Stimulated activated CD8-positive, alpha-beta memory T cell treated with anti-CD3 and anti-CD28 coated beads, Interleukin-12 subunit alpha, Interleukin-12 subunit beta, amount 100 ng/mL, for 4 hours (primary cell): ENCODE results near the gene LRRN3.
"Not testable (repeated sequence)": the region's sequence is repeated elsewhere in the genome, so short reads cannot be mapped to it uniquely, and the experiment has no call there.

Experiments used
- DNase-seq: peaks from one replicate; pipeline ENCODE4 v3.0.0-alpha.2; 2020; ENCODE audit warnings: low read depth

Gene LRRN3

DNA sequence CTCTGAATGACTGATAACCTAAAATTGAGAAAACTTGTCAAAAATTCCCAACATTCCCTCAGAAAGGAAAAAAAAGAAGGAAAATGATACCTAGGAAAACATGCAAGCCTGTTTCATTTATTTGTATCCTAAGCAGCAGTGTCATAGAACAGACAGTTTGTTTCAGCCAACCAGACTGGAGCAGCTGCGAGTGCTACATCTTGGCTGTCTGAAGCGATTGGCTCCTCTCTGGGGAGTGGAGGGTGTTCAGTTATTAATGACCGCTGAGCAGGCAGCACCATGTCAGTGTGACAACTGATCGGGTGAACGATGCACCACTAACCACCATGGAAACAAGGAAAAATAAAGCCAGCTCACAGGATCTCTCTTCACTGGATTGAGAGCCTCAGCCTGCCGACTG is at the start of gene LRRN3:
Gene LRRN3 (plus strand): TSS at position 282 of the 400 bp plus-strand sequence. CDS start 31,646 bp downstream, outside the sequence.
- no peak for DNase-seq

DNA sequence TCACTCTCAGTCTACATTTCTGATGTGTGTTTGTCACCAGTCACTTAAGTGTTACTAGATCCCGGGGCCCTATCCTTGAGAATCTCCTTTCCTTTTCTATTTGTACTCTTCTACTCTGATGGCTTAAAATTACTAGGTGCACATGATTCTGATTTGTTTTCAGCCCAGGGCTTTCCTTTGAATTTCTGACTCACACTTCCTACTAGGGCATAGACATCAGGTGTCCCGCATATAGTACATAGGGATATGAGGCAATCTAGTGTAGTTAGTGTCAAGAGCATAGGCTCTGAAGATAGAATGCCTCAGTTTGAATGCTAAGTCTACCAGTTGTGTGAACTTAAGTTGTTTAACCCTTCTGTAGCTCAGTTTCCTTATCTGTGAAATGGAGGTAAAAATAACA is 49.4 kb upstream of the LRRN3 start:
- no peak for DNase-seq

DNA sequence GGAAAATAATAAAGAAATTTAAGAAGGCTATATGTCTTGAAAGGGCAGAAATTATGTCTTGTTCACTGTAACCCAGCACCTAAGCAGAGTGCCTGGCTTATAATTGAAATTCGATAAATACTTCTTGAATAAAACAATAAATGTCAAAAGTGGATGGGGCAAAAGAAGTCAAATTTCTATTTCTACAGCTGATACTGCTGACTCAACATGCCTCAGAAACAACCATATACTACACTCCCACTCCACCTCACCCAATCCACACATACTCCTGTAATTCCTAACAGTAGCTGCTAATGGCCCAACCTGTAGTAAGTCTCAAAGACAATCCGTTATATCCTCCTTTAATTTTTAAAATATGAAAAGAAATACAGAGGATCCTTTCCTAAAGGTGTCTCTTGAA is 48.1 kb upstream of the LRRN3 start:
- DNase-seq, result no peak

DNA sequence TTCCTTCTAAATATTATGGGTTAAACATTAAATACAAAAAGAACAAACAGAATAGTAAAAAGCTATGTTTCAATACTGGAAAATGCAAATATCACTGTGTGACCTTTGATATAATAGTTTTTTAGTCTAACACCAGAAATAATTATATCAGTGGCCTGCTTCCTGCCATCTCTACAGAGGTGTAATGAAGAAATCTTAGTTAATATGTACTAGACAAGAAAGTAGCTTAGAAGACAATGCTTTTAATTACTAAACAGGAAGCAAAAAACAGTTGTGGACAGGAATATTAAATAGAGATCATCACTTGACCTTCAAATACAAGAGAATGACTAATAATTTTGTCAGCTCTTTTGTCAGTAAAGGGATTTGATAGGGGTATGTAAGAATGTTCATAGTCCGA is 47.4 kb upstream of the LRRN3 start:
- DNase-seq, result no peak

DNA sequence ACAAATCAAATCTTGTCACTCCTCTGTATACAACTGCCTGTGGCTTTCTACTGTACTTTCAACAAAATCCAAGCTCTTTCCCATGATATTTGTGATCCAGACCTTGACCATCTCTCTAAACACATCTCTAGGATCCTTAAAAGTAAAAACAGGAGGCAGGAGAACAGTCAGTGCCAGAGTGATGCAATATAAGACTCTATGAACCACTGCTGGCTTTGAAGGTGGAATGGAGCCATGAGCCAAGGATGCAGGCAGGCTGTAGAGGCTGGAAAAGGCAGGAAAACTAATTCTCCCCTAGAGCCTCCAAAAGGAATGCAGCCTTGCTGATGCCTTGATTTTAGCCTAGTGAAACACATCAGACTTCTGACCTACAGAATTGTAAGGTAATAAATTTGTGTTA is 45.5 kb upstream of the LRRN3 start:
- DNase-seq, result no peak

DNA sequence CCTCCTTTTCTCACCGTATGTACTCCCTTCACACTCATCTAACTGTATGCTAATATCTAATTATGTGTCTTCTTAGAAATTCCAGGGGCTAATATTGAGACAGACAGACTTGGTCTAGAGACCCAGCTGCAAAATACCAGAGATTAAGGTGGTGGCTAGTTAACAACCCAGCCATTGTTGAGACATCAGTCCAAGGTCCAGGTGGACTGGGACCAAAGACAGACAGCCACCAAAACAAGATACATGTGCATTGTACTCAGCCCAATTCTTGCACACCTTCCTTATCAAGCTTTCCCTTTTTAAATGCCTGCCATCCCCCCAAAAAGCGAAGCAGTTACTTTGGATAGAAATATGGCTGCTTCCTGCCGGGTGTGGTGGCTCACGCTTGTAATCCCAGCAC is 43.3 kb upstream of the LRRN3 start:
- DNase-seq, result no peak

DNA sequence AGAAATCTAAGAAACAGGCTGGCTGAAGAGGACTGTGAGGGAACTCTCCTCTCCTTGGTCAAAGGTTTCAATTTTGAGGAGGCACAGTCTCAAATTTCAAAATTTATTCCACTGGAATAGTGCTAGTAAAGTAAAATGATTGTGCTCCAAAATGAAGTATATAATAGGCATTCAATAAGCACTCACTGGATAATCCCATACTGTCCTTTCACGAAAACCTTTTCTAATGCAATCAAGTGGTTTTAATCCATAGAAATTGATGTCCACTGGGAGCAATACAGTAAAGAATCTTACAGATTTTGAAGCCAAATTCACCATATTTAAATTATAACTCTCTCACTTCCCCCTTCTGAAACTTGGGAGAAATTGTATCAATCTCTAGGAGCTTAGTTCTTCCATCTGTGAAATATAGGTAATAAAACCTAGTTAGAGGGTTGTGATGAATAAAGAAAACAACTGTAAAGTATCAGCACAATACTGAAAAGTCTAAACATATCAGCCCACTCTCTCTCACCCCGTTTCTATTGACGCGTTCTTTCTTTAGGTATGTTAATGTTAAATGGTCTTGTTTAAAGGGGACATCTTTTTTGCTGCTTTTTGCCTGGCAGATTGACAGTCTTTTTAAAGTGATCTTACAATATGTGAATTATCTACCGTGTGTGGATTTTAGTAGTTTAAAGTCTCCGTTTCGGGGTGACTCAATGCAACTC is 40.8 kb upstream of the LRRN3 start:
- no peak for DNase-seq

DNA sequence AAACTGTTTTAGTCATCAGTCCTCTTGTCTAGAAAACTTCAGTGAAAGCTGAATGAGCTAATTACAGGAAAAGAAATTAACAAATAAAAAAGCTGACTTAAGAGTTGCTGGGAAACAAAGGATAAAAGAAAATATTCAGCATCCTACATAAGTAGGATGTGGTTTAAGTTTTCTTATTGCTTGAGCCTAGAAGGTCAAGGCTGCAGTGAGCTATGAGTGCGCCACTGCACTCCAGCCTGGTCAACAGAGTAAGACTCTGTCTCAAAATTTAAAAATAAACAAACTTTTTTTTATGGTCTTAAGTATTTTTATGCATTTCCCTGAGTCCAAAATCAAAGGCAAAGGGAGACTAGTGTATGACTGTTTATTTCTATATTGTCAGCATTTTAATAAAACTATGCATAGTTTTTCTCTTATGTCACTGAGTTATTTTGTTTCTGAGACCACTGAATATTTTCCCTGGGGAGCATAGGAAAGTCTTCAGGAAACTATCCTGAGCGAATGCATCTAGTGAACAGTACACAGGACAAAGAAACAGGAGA is 40.0 kb upstream of the LRRN3 start:
- no peak for DNase-seq

DNA sequence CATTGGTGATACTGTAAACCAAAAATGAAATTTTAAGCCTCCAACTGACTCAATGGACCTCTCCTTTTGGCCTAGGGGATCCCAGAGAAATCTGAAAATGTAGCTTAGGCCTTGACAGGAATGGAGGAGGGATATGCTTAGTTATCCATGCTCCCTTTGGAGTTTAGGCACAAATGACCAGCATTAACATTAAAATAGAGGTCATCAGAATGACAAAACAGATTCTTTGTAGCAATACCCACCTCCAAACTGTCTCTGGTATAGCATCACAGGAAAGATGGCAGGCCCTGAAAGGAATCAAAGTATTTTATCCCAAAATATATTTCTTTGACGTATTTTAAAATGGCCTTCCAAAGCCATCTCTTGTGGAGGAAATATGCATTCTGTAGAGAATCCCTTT is 39.1 kb upstream of the LRRN3 start:
- no peak for DNase-seq

DNA sequence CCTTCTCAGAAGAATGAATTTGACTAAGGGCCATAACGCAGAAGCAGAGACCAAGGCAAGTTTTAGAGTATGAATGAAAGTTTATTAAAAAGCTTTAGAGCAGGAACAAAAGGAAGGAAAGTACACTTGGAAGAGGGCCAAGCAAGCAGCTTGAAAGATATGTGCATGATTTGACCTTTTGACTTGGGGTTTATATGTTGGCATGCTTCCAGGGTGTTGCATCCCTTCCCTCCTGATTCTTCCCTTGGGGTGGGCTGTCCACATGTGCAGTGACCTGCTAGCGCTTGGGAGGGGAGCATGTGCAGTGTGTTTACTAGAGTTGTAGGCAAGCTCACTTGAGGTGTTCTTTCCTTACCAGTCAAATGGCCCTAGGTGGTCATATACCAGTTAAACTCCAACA is 37.9 kb upstream of the LRRN3 start:
- no peak for DNase-seq

DNA sequence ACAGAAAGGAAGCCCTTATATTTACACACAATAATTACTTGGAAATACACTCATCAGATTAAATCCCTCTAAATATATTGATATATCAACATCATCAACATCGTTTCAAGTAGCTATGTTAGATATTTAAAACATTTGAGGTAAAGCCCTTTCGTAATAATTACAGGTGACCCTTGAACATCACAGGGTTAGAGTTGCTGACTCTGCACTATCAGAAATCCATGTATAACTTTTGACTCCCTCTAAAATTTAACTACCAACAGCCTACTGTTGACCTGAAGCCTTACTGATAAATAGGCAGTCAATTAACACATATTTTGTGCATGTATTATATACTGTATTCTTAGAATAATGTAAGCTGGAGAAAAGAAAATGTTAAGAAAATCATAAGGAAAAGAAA is 34.6 kb upstream of the LRRN3 start:
- no peak for DNase-seq

DNA sequence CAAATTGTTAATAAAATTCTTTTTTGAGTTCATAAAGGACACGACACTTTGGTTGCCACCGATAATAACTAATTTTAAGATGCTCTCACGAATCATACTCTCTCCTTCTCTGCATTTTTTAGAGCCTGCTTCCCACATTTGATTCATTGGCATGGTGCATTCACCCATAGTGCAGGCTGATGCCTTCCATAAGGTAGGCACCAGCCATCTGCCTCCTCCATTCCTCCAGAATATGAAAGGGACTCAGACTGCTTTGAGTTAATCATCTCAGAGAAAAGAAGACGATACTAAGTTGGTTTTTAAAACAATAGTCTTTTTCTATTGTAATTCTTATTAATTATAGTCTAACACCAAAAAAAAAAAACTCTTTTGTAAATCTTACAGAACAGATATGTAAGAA is 33.9 kb upstream of the LRRN3 start:
- DNase-seq, result no peak

DNA sequence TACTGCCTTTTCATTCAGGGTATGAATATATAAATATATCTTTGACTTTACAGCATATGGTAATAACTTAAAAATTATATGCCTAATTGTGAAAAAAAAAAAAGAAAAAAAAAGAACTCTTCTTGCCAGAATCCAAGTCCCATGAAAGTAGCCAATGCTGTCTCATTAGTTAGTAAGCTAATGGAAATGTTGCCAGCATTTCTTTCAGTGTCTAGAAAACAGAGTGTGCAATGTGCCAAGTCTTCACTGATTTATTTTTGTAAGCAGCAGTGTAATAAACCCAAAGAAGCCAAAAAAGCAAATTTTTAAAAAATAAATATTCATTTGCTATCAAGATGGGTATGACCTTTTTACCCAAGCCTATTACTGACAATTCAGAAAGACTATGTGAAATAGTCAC is 31.1 kb upstream of the LRRN3 start:
- DNase-seq, result no peak

DNA sequence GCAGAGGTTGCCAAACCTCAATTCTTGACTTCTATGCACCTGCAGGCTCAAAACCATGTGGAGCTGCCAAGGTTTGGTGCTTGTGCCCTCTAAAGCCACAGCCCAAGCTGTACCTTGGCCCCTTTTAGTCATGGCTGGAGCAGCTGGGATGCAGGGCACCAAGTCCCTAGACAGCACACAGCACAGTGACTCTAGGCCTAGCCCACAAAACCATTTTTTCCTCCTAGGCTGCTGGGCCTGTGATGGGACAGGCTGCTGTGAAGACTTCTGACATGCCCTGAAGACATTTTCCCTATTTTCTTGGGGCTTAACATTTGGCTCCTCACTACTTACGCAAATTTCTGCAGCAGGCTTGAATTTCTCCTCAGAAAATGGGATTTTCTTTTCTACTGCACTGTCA is 27.8 kb upstream of the LRRN3 start:
- DNase-seq, result no peak

DNA sequence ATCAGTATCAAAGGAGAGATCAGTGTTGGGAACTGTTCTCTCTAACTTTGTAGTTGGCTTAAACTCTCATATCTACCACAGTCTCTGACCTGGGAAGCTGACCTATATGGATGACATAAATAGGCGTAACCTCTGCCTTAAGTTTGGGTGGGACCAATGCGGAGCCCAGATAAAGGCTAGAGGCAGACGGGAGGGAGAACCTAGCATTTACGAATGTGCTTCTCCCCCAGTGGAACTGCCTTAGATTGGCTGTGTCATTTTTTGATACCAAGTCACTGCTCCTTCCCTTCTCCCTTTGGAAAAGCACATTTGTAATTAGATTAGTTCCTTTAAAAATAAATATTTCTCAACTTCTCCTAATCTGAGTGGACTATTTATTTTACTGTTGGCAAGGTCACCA is 23.7 kb upstream of the LRRN3 start:
- no peak for DNase-seq

DNA sequence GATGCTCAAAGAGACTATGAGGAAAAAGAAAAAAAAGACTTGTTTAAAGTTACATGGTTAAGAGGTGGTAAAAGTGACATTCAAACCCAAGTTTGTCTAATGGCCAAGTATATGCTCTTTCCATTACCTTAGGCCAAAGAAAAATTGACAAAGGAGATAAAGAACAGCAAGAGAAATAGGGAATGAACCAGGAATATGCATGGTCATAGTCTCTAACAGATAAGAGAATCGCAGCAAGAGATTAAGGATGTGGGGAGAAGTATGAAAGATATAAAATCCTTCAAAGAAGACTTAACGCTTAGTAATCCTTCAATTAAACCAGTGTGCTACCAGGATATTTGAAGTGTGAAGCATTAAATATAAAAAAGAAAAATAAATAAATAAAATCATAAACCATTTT is 23.2 kb upstream of the LRRN3 start:
- no peak for DNase-seq

DNA sequence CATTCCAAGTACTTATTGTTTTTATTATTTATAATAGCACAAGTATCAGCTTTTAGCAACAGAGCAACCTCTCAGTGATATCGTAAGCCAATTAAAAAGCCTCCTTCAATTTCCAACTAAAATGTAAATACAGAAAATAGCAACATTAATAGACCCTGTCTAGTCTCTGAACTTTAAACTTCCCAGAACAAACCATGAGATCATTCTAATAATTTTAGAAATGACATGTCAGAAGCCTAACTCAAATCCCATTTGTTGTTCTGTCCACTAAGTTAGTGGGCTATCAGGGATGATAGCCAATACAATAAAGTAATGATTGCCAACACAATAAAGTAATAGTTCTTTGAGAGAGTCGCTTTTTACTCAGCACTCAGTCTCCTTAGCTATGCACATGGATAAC is 22.3 kb upstream of the LRRN3 start:
- DNase-seq, result no peak

DNA sequence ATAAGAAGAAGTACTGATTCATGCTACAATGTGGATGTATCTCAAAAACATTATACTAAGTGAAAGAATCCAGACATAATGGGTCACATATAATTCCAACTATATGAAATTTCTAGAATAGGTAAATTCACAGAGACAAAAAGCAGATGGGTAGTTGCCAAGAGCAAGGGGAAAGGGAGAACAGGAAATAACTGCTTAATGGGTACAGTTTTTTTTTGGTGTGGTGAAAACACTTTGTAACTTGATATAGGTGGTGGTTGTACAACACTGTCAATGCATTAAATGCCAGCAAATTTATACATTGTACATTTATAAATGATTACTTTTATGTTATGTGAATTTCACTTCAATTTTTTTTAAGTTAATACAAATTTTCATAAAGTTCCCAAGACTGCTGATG is 19.4 kb upstream of the LRRN3 start:
- no peak for DNase-seq

DNA sequence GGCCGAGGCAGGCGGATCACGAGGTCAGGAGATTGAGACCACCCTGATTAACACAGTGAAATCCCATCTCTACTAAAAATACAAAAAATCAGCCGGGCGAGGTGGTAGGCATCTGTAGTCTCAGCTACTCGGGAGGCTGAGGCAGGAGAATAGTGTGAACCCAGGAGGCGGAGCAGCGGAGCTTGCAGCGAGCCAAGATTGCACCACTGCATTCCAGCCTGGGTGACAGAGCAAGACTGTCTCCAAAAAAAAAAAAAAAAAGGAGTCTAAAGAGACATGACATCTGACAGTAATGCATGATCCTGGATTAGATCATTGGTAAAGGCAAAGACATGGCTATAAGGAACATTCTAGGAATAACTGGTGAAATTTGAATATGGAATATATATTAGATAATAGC is 18.3 kb upstream of the LRRN3 start:
- not testable (repeated sequence) for DNase-seq

DNA sequence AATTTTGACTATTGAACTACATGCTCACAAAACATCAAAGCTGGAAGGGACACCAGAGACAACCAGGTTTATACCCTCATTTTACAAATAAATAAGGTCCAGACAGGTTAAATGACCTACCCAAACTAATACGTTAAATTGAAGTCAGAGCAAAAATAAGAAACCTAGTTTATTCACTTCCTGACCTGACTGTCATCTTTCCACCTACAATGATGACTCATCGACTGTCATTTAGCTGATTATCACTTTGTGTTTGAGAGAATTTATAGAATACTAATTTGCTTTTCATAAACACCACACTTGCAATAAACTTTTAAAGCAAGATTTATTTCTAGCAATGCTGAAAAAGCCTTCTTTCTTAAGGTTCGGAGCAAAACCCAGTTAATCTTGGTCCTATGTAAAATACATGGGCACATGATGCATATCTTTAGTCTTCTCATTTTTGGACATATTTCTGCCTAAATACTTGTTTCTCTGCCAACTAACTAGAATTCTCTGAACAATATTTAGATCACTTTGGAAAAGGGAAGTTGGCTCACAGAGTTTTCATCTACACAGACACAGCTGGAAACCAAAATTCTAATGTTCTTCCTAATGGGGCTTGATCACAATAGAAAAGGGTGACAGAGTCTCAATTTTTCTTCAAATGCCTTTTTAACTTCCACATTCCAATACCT is 16.7 kb upstream of the LRRN3 start:
- DNase-seq, result no peak

DNA sequence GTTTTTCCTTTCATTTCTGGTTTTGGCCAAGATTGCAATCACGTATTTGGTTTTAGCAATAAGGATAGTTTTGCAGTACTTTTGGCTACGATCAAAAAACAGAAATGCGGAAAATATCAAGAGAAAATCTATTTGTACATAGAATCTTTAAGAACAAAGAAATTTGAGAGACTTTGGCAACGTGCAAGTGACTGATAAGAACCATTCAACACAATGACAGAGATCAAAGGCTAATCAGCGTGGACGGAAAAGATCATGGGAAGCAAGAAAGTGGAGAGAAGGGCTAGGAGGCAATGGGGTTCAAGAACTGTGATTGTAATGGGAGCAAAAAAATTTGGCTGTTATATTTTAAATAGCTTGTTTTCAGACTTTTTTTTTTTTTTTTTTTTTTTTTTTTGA is 16.2 kb upstream of the LRRN3 start:
- no peak for DNase-seq

DNA sequence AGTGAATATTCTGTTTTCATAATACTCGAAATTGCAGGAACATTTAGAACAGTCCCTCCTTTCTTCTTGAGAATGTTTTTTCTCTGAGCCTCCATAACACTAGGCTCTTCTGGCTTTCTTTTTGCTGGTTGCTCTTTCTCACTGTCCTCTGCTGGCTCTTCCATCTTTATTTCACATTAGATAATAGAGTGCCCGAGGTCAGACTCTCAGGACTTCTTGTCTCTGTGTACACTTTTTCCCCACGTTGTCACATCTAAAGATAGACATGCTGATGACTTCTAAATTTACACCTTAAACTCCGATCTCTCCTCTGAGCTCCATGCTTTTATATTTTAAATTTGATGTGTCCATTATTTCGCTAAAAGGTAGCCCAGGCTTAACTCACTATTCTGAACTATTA is 15.4 kb upstream of the LRRN3 start:
- DNase-seq, result no peak

DNA sequence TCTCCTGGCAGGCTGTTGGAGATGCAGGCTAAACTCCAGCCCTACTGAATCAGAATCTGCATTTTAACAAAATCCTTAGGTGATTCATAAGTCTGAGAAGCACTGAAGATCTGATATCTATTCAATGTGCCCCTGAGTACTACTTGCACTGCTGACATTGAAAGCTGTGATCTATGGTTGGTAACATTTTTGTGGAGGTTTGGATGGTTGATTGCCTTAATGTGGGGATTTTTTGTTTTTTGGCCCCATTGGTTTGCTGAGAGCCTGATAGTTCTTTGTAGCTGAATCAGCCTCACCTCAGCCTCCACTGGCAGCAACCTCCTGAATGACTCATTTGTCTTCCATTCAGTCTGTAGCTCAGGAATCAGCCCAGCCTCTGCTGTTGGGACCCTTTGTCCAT is 14.7 kb upstream of the LRRN3 start:
- DNase-seq, result no peak

DNA sequence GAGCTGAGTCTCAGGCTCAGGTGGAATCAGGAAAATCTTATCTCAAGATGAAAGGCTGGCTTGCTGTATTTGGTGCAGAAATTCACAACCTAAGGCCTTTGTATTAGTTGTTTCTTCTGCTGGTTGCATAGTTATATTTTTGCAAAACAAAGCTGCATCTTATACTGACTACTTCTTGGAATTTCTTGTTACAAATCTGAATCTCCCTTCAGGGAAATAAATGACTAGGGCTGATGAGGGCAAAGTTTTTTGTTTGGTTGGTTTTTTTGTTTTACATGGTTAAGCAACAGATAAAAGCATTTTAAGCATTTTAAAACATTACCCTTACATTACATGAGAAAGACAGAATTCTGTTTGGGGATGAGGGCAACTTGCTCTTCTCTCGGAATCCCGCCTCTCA is 13.9 kb upstream of the LRRN3 start:
- no peak for DNase-seq
